Right cardiac atrium (tissue), 5 donors: ENCODE measurements around the gene C9orf50. TPM values are rescaled to one million over a fixed set of nuclear protein-coding genes. Genes with fewer than 3 reads are reported as not detected.

Experiments used
- ATAC-seq, 2 donors: fragments of 200-7000 bp; cut with Tn5 transposase; one replicate each; pipeline versions ENCODE4 v1.8.0 to v1.9.1; 2020; ENCODE audit warnings: moderate library complexity in 2 of 2, mild to moderate bottlenecking in 1 of 2
- DNase-seq, 3 donors: peaks; one replicate each; pipeline ENCODE4 v3.0.0-alpha.2; 2020
- H3K27ac ChIP-seq: one replicate; pipeline ENCODE4 v1.5.1; 2013; ENCODE audit warnings: mild to moderate bottlenecking, low read length, control low read depth, moderate library complexity
- H3K27me3 ChIP-seq: one replicate; pipeline ENCODE4 v1.6.1; 2013; ENCODE audit not compliant: control insufficient read depth, insufficient read depth
- H3K4me1 ChIP-seq: one replicate; pipeline ENCODE4 v1.6.1; 2013; ENCODE audit warnings: low read length; ENCODE audit not compliant: control insufficient read depth, insufficient read depth
- H3K4me3 ChIP-seq: one replicate; pipeline ENCODE4 v1.5.1; 2013; ENCODE audit warnings: low read length, control low read depth
- H3K9me3 ChIP-seq: one replicate; pipeline ENCODE4 v1.6.1; 2013; ENCODE audit warnings: low read length; ENCODE audit not compliant: control insufficient read depth
- WGBS: extraction: QIAGEN DNeasy Blood & Tissue Kit; methylation state at CpG from one replicate; pipeline ENCODE4 v1.1.7; 2013; 5-methylcytosine and 5-hydroxymethylcytosine counted together
- intact Hi-C, 4 donors: fragments of 100-400 bp; cut with DNase I; formaldehyde crosslinking; loops; one replicate each; pipeline versions ENCODE4 v1.11.0 to v1.14.0; 2022 to 2023
- polyA plus RNA-seq: library from polyadenylated mRNA; stranded (reverse); fragments of 200-250 nt; gene quantifications from one replicate; pipeline ENCODE4 v1.2.3, GENCODE V29; 2013
- total RNA-seq, 4 donors: library from RNA; stranded (reverse); fragmentation: NEBNext Ultra II Directional; extraction: Animal tissue kit (Norgen Biotek cat#: 25700); gene quantifications; one replicate each; pipeline ENCODE4 v1.2.1, GENCODE V29; 2021
- donor health status: healthy with polysubstance abuse.
- donor health status: DM: no; HTN: yes; CAD: no.
- donor health status: DM: no; HTN: no; CAD: no.
- donor health status: DM: no; HTN: yes; CAD: no; lungs with severe emphysema.
- donor health status: DM: yes; HTN: yes; CAD: no.

C9orf50 gene
- total and polyA plus RNA-seq, 5 donors, result 0.20 TPM; not detected in 4

DNA sequence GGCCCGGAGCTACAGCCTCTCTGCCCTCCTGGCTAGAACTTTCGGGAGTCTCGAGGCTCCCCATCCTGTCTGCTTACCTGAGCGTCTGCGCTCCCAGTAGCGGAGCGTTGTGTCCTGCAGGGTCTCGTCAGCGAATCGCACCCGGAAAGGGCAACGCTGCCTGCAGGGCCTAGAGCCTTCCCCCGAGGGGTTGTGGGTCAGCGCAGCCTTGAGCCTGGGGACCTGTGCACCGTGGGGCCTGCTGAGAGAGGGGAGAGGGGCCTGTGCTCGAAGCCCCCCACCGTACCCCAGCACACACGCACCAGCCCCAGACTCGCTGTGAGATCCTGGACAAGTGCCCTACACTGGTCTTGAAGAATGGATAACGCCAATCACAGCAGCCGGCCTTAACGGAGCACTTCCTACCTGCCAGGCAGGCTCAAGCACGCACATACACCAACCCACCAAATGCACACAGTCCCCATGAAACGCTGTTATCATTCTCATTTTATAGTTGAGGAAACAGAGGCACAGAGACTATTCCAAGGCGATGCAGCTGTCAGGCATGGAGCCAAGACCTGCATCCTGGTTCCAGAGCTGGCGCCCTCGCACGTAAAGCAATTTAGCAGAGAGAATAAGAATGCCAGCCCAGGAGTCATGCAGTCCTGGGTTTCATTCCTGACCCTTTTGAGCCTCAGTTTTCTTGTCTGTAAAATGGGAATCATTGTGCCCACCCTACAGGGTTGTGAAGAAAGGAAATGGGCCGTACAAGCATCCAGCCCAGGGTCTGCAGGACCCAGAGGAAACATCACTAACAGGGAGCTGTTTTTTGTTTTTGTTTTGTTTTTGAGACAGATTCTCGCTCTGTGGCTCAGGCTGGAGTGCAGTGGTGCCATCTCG is 5.3 kb downstream of the C9orf50 start:
- WGBS, result 80% methylated on average over 31 of the region's 31 CpGs
- ATAC-seq, result no peak
- intact Hi-C loops, result loop anchor here in 3 of 4 donors (10.0 kb wide), 1 partner anchor 441 kb away; the partner anchor contains the start of gene IER5L (in 3 of the 3)

DNA sequence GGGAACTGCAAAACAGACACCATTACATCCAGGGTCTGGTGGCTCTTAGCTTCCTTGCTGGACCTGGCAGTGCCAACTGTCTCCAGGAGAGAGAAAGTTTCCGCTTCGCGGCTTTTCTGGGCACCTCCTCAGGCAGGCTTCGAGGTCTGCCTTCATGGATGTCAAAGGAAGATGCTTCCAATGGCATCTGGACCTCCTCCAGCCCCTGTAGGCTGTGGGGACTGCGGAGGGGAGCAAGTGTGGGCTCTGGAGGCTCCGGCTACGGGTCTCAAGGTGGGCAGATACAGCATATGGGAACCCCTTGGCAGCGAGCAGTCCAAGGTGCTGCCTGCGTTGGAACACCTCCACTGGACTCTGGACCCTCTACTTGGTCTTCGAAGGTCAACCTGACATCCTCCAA is 6.0 kb downstream of the C9orf50 start:
- WGBS, result 94% methylated on average over 10 of the region's 10 CpGs
- ATAC-seq (no peak), DNase-seq (peak in 2 of 3 donors; percentile 29 to 37)
- no peak overlapping the region for H3K4me3 ChIP-seq
- intact Hi-C loops, result loop anchor here in 3 of 4 donors (5.0 to 10.0 kb wide), 2 partner anchors 440 to 483 kb away; partner anchors contain the start of gene IER5L (in 3 of the 3)
- H3K4me1 ChIP-seq, result no peaks in the 10 kb centered on the region
- H3K27me3 ChIP-seq, result no peaks in the 10 kb centered on the region
- H3K27ac ChIP-seq, result no peak overlapping the region
- H3K9me3 ChIP-seq, result no peaks in the 10 kb centered on the region

More for the DNA sequence above, 5.3 kb downstream of the C9orf50 start:
- no peaks in the 10 kb centered on the region for H3K9me3 ChIP-seq
- no peak overlapping the region for H3K27ac ChIP-seq
- no peak overlapping the region for H3K4me3 ChIP-seq
- H3K27me3 ChIP-seq, result no peaks in the 10 kb centered on the region
- peak in 2 of 3 donors; percentile 34 to 58 for DNase-seq
- no peaks in the 10 kb centered on the region for H3K4me1 ChIP-seq

- no peak overlapping the region for H3K27ac ChIP-seq
- peak in 1 of 3 donors; percentile 36 for DNase-seq
- H3K27me3 ChIP-seq, result no peaks in the 10 kb centered on the region
- intact Hi-C loops, result loop anchor here (2.0 to 10.0 kb wide), 3 partner anchors 439 to 481 kb away; partner anchors contain the start of gene IER5L (in 3 of the 4)
- peaks cover 3% of the 10 kb centered on the region for H3K4me1 ChIP-seq
- no peak overlapping the region for H3K4me3 ChIP-seq
- 66% methylated on average over 19 of the region's 19 CpGs for WGBS
- ATAC-seq, result no peak
- H3K9me3 ChIP-seq, result no peaks in the 10 kb centered on the region
These were observed 7.3 kb downstream of the C9orf50 start for GRCh38 chr9:129613520-129614175.

DNA sequence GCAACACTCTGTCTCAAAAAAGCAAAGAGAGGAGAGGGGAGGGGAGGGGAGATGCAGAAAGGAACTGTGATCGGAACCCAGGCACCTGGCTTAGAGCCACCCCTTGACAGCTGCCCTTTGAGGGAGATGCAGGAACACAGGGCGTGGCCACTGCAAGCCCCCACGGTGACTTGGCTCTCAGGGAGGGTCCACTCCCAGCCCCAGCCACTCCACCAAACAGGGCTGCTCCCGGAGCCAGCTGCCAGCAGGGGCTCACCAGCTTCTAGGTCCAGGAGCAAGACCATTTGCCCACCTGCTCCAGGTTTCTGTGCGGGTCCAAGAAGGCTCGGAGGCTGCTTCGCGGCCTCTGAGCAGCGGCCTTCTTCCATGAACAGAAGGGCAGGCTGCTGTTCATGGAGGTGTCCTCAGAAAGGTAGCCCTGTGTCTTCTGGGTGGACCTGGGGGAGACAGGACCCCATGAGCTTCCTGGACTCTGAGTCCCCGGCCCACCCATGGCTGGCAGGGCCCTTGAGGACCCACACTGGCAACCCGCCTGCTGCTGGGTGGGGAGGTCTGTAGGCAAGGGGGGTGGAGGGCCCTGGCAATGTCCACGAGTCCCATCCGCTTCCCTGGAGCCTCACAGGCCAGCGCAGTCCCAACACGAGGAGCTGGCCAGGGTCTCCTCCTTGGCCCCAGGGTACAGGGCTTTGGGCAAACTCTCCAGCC is 7.9 kb downstream of the C9orf50 start:
- intact Hi-C loops, result loop anchor here (2.0 to 10.0 kb wide), 3 partner anchors 438 to 481 kb away; partner anchors contain the start of gene IER5L (in 3 of the 4)
- WGBS, result 74% methylated on average over 15 of the region's 15 CpGs
- DNase-seq (peak in 2 of 3 donors; percentile 53 to 70), ATAC-seq (no peak)
- Histone ChIP-seq H3K4me3 (no peak overlapping the region), H3K27ac (no peak overlapping the region), H3K9me3 (no peaks in the 10 kb centered on the region), H3K27me3 (no peaks in the 10 kb centered on the region), H3K4me1 (peaks cover 3% of the 10 kb centered on the region)

DNA sequence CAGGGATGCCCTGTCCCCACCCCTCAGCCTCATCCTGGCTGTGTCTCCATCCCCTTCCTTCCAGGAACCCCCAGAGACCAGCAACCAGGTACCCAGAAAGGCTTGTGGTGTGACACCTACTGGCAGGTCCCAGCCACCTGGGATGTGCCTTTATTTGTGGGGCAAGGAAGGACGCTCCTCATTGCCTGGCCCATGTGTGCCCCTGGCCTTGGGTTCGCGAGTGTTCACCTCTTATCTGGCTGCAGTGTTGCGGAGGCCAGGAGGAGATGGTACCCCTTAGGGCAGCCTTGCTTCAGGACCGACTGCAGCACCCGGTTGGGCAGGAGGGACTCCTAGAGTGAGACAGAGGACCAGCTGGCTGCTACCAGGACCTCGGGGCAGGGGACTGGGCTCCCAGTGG is 8.8 kb downstream of the C9orf50 start:
- DNase-seq, result peak in 1 of 3 donors; percentile 46
- H3K4me1 ChIP-seq, result peaks cover 3% of the 10 kb centered on the region
- ATAC-seq, result no peak
- no peak overlapping the region for H3K27ac ChIP-seq
- H3K27me3 ChIP-seq, result no peaks in the 10 kb centered on the region
- intact Hi-C loops, result loop anchor here (2.0 to 10.0 kb wide), 3 partner anchors 437 to 480 kb away; partner anchors contain the start of gene IER5L (in 3 of the 4)
- 75% methylated on average over 7 of the region's 7 CpGs for WGBS
- no peak overlapping the region for H3K4me3 ChIP-seq
- no peaks in the 10 kb centered on the region for H3K9me3 ChIP-seq

DNA sequence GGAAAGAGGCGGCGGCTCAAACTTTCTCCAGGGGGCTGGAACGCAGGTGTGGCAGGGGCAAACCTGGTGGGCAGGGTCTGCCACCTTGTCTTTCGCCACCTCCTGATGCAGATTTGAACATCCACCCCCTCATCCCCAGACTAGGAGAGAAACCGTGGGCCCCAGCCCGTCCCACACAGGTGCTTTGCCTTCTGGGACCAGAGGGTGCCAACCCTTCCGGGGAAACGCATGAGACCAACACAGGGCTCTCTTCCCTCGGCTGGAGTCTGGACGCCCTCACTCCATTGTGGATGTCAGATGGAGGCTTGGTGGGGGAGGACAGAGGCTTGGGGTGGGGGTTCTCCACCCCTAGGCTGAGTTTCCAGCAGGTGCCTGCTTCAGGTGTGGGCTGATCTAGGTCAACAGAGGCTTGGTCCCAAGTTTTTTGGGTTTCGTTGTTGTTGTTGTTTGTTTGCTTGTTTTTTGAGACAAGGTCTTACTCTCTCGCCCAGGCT is 9.5 kb downstream of the C9orf50 start:
- H3K4me3 ChIP-seq, result no peak overlapping the region
- DNase-seq, result no peak
- no peak for ATAC-seq

GRCh38 chr9:129610473-129611306 is 10.2 kb downstream of the C9orf50 start:
- intact Hi-C loops, result loop anchor here in 3 of 4 donors (2.0 to 10.0 kb wide), 3 partner anchors 436 to 478 kb away; partner anchors contain the start of gene IER5L (in 3 of the 3)
- Histone ChIP-seq H3K9me3 (no peaks in the 10 kb centered on the region), H3K27ac (peak overlapping the region; percentile 78), H3K4me1 (peaks cover 3% of the 10 kb centered on the region), H3K4me3 (peak overlapping the region; percentile 66), H3K27me3 (no peaks in the 10 kb centered on the region)
- peak; percentile 33 to 61 for ATAC-seq
- WGBS, result under 1% methylated on average over 66 of the region's 66 CpGs
- DNase-seq, result peak; percentile 81 to 94 (median 93)

More for the DNA sequence above, 9.5 kb downstream of the C9orf50 start:
- 29% methylated on average over 12 of the region's 12 CpGs for WGBS
- Histone ChIP-seq H3K4me1 (peaks cover 3% of the 10 kb centered on the region), H3K9me3 (no peaks in the 10 kb centered on the region), H3K27ac (no peak overlapping the region), H3K27me3 (no peaks in the 10 kb centered on the region)
- intact Hi-C loops, result loop anchor here in 3 of 4 donors (2.0 to 10.0 kb wide), 3 partner anchors 437 to 479 kb away; partner anchors contain the start of gene IER5L (in 3 of the 3)

DNA sequence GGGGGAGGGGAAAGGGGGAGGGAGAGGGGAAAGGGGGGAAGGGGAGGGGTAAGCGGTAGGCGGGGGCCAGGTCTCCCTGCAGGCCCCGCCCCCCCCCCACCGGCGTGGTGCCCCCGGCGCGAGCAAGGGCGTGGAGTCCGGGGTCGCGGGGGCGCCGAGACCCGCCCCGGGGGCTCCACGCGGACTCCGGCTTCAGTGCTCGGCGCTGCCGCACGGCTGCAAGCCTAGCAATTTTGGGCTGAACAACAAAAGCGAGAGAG is 10.8 kb downstream of the C9orf50 start:
- Histone ChIP-seq H3K4me1 (peaks cover 3% of the 10 kb centered on the region), H3K9me3 (no peaks in the 10 kb centered on the region), H3K4me3 (peak overlapping the region; percentile 66), H3K27ac (peak overlapping the region; percentile 78), H3K27me3 (no peaks in the 10 kb centered on the region)
- intact Hi-C loops, result loop anchor here in 3 of 4 donors (2.0 to 10.0 kb wide), 3 partner anchors 435 to 478 kb away; partner anchors contain the start of gene IER5L (in 3 of the 3)
- DNase-seq (no peak), ATAC-seq (no peak)
- WGBS, result under 1% methylated on average over 24 of the region's 24 CpGs

DNA sequence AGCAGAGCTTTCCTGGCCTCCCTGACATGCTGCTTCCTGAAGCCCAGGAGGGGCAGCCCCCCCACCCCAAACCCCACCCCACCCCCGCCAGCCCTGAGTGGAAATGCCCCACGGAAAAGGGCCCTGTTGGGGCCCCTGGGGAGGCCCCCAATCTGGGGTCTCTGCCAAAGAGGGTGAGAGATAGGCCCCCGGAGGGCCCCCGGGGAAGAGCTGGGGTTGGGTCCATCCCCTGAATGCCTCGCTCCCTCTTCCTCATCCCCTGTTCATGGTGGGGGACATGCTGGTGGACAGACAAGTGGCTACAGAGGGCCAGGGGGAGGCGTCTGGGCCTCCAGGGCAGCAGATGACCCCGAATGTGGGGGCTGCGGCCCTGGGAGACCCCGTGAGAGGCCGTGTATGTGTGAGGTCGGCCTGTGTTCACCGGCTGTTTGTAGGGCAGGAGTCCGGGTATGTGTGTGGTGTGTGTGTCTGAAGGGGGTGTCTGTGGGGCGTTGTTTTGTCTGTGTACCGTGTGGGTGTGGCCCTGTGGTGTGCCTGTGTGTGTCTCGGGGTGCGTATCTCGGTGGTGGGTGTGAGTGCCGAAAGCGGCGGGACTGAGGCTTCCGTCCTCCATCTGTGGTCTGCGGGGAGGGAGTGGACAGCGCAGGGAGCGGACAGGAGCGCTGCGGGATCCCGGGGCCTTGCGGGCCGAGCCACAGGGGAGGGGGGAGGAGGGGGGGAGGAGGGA is 11.3 kb downstream of the C9orf50 start:
- no peaks in the 10 kb centered on the region for H3K9me3 ChIP-seq
- peak; percentile 58 to 84 (median 80) for DNase-seq

More for the DNA sequence above, 11.3 kb downstream of the C9orf50 start:
- Histone ChIP-seq H3K27ac (peak overlapping the region; percentile 49), H3K27me3 (no peaks in the 10 kb centered on the region), H3K4me1 (peaks cover 3% of the 10 kb centered on the region), H3K4me3 (peak overlapping the region; percentile 66)
- 14% methylated on average over 23 of the region's 30 CpGs for WGBS
- intact Hi-C loops, result loop anchor here (2.0 to 10.0 kb wide), 6 partner anchors 112 to 477 kb away; partner anchors contain the start of gene IER5L (in 3 of the 4)
- peak; percentile 2 to 9 for ATAC-seq
